HG03558 (cell line): ENCODE measurements around the gene CENPF.

ENCODE experiments used
- ATAC-seq: cut with Tn5 transposase; IDR thresholded peaks from one replicate; pipeline ENCODE4 v1.9.1; 2021; ENCODE audit warnings: moderate number of reproducible peaks; ENCODE audit not compliant: unreplicated experiment; ENCODE audit errors: extremely low read depth

CENPF gene

DNA sequence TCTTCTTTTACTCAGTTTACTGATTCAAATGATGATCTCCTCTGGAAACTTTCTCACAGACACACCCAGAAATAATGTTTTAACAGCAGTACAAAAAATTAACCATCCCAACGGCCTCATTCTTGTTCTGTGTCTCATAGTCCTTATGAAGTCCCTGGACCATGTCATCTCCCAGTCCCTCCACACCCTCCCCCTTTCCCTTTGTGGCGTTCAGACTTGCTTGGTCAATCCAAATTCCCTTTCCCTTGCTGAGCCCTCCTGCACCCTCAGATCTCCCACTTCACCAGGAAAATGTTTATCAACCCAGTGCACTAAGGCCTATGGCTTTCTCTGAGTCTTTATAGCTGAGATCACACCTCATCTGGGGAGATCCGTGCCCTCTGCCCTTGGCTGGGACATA lies 85.9 kb downstream of the CENPF start:
- no peak for ATAC-seq

DNA sequence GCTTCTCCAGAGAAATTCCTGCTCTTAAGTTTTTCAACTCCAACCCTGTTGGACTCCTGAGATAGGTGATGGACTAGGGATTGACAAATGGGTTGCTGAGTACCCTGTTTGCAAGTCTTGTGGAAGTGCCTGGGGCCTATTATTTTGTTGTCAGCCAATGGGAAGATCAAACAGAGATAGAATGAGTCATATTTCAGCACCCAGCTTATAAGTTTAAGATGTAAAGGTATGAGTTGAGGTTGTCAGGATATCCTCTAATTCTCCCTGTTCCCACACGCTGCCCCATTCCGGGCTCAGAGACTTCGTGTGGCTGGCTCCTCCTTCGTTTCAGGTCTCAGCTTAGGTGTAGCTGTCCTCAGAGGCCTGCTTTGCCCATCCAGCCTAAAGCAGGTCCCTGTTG lies 91.8 kb downstream of the CENPF start:
- ATAC-seq, result no peak

DNA sequence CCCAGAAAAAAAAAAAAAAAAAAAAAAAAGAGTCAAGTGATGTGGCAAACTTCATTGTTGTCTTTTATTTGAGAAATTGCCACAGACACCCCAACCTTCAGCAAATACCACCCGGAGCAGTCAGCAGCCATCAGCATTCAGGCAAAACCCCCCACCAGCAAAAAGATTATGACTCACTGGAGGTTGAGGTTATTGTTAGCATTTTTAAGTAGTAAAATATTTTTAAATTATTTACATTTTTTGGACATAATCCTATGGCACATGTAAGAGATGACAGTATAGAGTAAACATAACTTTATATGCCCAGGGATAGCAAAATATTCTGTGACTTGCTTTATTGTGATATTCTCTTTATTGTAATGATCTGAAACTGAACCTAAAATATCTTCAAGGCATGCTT lies 95.6 kb downstream of the CENPF start:
- ATAC-seq, result no peak

DNA sequence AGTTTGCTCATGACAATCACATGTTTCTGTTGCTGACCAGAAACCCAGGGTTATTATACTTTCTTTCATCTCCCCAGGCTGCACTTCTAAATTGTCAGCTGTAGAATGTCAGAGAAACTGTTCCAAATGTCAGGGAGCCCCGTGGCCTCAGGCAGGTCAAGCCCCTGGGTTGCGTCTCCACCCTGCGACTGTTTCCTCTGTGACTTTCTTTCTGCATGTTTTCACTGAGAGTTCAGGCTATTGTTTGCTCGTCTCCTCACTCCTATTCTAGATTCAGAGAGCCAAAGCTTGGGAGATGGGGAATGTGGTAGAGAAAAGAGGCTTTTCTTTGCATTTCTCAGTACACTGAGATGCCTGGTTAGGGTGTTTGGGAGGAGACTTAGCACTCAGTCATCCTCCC lies 97.4 kb downstream of the CENPF start:
- ATAC-seq, result no peak

DNA sequence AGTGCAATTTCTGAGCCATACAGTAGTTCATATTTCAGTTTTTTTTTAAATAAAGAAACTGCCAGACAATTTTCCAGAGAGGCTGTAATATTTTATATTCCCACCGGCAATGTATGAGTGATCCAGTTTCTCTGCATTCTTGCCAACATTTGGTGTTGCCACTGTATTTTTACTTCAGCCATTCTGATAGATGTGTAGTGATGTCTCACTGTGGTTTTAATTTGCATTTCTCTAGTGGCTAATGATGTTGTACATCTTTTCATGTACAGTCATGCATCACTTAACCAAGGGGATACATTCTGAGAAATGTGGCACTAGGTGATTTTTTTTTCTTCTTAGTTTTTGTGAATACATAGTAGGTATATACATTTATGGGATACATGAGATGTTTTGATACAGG lies 99.6 kb downstream of the CENPF start:
- ATAC-seq, result no peak

DNA sequence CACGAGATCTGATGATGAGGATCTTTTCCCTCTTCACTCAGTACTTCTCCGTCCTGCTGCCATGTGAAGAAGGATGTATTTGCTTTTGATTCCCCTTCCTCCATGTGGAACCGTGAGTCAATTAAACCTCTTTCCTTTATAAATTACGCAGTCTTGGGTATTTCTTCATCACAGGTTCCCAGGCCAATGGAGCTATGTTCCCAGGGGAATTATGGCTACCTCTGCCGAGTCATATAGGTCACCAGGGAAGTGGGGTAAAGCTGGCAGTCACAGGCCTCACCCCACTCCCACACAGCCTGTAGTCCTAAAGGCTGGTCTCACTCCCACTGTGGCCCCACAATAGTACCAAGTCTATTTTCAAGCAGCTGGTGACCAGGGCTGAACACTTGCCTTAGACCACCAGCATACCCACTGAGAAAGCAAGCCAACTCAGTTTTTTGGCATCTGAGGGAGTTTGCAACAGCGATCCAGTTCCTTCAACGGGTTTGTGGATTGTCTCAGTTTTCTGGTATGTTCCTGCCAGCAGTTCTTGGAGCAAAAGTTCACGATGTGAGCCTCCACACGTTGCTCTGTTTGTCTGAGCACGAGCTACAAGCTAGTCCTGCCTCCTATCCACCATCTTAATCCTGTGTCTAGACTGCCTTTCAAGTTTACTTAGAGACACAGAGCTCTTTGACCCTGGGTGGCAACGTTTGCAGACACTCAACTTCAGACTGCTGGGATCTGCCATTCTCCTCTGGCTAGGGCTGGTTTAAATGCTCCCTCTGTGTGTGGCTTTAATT lies 104.5 kb downstream of the CENPF start:
- no peak for ATAC-seq

DNA sequence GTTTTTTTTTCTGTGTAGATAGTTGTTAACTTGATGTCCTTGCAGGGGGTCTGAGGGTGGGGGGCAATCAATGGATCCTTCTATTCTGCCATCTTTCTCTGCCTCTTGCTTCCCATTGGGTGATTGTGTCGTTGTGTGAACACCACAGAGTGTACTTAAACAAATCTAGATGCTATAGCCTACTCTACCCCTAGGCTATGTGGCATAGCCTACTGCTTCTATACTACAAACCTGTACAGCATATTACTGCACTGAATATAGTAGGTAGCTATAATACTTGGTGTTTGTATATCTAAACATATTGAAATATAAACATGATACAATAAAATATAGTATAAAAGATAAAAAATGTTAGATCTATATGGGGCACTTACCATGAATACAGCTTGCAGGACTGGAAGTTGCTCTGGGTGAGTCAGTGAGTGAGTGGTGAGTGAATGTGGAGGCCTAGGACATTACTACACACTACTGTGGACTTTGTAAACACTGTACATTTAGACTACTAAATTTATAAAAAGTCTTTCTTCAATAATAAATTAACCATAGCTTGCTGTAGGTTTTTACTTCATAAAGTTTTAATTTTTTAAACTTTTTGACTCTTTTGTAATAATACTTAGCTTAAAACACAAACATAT lies 105.4 kb downstream of the CENPF start:
- no peak for ATAC-seq

DNA sequence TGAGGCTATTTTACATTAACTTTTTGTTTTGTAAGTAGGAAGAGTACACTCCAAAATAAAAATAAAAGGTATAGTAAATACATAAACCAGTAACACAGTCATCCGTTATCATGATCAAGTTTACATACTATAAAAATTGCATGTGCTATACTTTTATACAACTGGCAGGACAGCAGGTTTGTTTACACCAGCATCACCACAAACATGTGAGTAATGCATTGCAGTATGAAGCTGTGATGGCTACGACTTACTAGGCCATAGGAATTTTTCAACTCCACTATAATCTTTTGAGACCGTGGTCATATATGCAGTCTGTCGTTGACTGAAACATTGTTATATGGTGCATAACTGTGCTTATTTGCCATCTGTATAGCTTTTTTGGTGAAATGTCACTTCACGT lies 106.2 kb downstream of the CENPF start:
- ATAC-seq, result no peak

DNA sequence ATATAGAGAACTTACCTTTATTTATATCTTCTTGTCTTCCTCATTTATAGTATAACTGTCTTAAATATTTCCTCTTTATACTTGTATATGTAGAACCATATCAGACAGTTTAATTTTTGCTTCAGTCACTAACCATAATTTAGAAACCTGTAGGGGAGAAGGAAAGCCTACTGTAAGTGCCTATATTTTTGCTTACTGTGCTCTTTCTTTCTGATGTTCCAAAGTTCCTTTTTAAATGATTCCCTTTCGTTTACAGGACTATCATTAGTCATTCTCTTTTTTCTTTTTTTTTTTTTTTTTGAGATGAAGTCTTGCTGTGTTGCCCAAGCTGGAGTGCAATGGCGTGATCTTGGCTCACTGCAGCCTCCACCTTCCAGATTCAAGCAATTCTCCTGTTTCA lies 109.7 kb downstream of the CENPF start:
- no peak for ATAC-seq
